Glomerular visceral epithelial cell (primary cell): ENCODE results near the gene FCHSD2.
"Not testable (repeated sequence)": the region's sequence is repeated elsewhere in the genome, so short reads cannot be mapped to it uniquely, and the experiment has no call there.

Experiments
- DNase-seq: peaks from one replicate; pipeline ENCODE4 v3.0.0-alpha.2; 2016; ENCODE audit errors: extremely low spot score

FCHSD2 gene

GRCh38 chr11:73123892-73124291 lies 18.2 kb downstream of the FCHSD2 start:
- not testable (repeated sequence) for DNase-seq

DNA sequence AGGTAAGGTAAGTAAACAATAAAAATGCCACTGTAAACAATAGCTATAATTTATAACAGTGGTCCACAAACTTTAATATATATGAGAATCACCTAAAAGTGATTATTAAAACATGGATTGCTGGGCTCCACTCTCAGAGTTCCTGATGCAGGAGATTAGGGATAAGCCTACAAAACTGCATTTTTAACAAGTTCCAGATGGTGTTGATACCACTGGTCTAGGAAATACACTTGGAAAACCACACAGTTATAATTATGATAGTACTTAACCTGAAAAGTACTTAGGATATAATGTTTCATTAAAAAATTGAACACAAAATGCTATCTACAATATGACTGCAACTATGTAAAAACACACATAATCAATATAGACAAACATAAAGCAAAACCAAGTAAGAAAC lies 20.4 kb downstream of the FCHSD2 start:
- DNase-seq: no peak

DNA sequence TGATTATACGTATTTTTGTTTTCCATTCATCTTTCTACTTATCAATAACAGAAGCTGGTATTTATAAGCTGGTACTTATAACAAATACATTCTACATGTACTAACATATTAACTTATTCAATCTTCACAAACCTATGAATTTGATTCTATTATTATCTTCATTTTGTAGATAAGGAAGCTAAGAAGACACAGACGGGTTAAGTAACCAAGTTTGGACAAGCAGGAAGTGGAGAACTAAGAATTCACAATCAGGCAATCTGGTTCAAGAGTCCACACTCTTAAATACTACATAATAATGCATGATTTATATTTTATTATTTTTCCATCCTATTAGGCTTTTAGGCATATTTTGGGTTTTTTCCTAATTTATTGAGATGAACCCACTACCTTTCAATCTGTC lies 25.0 kb downstream of the FCHSD2 start:
- DNase-seq: no peak

GRCh38 chr11:73116636-73117035 lies 25.5 kb downstream of the FCHSD2 start:
- no peak for DNase-seq

- no peak for DNase-seq
These were observed 27.3 kb downstream of the FCHSD2 start for GRCh38 chr11:73114835-73115220.

GRCh38 chr11:73114110-73114834 lies 27.8 kb downstream of the FCHSD2 start:
- no peak for DNase-seq

- DNase-seq: no peak
These were observed 28.7 kb downstream of the FCHSD2 start for GRCh38 chr11:73113426-73113825.

DNA sequence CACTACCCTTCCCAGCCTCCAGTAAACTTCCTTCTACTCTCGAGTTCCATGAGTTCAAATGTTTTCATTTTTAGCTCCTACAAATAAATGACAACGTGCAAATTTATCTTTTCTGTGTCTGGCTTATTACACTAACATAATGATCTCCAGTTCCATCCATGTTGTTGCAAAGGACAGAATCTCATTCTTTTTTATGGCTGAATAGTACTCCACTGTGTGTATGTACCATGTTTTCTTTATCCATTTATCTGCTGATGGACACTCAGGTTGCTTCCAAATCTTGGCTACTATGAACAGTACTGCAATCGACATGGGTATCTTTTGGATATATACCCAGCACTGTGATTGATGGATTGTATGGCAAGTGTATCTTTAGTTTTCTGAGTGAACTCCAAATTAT lies 34.5 kb downstream of the FCHSD2 start:
- DNase-seq: no peak

DNA sequence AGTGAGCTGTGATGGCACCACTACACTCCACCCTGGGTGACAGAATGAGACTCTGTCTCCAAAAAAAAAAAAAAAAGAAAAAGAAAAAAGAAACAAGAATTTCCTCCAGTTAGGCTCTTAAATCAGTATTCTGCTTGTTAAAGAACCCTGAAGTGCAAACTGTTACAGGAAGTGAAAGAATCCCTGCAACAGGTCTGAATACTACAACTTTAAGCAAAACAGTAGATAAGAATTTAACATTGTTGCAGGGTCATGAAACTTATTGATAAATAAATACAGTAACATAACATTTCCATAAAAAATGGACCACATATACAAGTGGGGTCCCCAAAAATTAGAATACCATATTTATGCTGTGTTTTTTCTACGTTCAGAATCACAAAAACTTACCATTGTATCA lies 35.8 kb downstream of the FCHSD2 start:
- DNase-seq: no peak

DNA sequence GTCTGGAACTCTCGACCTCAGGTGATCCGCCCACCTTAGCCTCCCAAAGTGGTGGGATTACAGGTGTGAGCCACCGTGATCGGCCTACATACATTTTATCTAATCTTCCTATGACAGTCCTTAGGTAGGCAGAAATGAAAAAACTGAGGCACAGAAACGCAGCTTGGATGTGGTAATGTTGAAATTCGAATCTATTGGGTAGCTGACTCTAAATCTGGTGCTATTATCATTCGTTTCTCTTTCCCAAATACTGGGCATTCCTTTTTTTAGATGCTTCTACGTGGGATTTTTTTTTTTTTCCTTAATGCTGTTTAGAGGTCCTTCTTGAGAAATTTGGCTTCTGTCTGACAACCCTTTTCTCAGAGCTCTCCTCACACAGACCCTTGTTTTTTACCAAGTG lies 41.5 kb downstream of the FCHSD2 start:
- DNase-seq: no peak

GRCh38 chr11:73099512-73100266 lies 42.4 kb downstream of the FCHSD2 start:
- no peak for DNase-seq

GRCh38 chr11:73095613-73096012 lies 46.5 kb downstream of the FCHSD2 start:
- DNase-seq: no peak

GRCh38 chr11:73091521-73092305 lies 50.4 kb downstream of the FCHSD2 start:
- peak; percentile 18 for DNase-seq

GRCh38 chr11:73087730-73088129 lies 54.4 kb downstream of the FCHSD2 start:
- no peak for DNase-seq

- no peak for DNase-seq
These were observed 56.8 kb downstream of the FCHSD2 start for GRCh38 chr11:73085189-73085875.

DNA sequence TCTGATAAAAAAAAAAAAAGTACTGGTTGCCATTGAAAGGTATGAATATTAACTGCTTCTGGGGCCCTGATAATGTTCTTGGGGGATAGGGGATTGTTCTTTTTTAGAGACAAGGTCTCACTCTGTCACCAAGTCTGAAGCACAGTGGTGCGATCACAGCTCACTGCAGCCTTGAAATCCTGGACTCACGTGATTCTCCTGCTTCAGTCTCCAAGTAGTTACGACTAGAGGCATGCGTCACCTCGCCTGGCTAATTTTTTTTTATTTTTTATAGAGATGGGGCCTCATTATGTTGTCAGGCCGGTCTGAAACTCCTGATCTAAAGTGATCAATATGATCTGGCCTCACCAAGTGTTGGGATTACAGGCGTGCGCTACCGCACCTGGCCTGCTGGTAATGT lies 63.5 kb downstream of the FCHSD2 start:
- no peak for DNase-seq

DNA sequence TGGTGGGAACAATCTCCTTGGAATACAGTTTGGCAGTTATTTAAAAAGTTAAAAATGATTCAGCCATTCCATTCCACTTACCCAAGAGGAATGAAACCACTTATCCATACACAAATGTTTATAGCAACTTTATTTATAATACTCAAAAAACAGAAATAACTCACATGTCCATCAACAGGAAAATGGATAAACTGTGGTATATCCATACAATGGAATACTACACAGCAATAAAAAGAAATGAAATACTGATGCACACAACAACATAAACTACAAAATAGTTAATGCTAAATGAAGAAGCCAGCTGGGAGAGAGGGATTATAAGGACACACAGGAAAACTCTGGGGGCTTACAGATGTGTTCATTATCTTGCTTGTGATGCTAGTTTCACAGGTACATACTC lies 64.7 kb downstream of the FCHSD2 start:
- DNase-seq: no peak

GRCh38 chr11:73074319-73074718 lies 67.8 kb downstream of the FCHSD2 start:
- DNase-seq: no peak

DNA sequence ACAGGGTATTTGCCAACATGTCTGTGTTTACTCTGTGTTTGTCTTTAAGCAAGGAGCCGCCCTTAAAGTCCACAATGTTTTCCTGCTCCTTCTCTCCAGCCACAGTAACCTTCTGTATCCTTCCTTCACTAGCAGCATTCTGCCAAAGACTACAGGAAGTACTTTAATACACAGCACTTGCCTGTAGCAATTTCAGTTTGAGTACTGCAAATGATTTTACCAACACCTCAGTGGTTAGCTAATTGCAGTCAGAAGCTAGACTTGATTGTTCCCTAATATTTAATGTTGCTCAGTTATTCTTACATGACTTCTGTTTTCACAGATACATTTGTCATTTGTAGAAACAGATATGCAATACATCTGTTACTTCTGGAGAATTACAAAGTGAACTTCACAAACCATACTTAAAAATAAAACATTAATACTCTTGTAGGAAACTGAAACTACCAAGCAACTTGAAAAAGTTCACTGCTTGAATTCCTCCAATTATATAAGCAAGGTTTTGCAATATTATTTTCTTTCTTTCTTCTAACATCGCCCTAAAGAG lies 69.1 kb downstream of the FCHSD2 start:
- no peak for DNase-seq

DNA sequence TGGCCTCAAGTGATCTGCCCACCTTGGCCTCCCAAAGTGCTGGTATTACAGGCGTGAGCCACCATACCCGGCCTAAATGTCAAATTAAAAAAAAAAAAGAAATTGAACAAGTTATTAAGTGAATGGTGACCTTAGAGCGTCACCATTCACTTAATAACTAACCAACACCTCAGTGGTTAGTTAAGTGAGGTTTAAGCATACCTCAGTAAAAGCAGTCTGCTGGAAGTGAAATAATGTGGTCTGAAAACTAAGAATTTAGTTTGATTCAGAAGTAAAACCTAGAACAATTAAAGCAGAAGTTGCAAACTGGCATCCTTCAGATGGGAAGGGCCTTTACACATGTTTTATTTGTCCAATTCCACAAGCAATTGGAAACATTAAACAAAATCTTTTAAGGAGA lies 71.5 kb downstream of the FCHSD2 start:
- peak; percentile 10 for DNase-seq

- not testable (repeated sequence) for DNase-seq
These were observed 80.2 kb downstream of the FCHSD2 start for GRCh38 chr11:73061857-73062424.
